Kidney (tissue), 14 donors: ENCODE data around the gene FANCM. TPM values are rescaled to one million over a fixed set of nuclear protein-coding genes. Genes with fewer than 3 reads are reported as not detected.
"Not testable (repeated sequence)": the region's sequence is repeated elsewhere in the genome, so short reads cannot be mapped to it uniquely, and the experiment has no call there.

Experiments used
- DNase-seq, 5 donors: peaks; one replicate each; pipeline ENCODE4 v3.0.0-alpha.2; 2013 to 2020
- FAIRE-seq: peaks from 2 replicates; lab custom pipeline; 2012; peaks lifted over from hg19 to GRCh38; lab: Jason Lieb, UNC
- H3K27ac ChIP-seq, 2 donors: one replicate each; pipeline ENCODE4 v1.7.0; 2013; ENCODE audit warnings: low read depth in 2 of 2, low read length in 2 of 2, inconsistent platforms in 1 of 2
- H3K27me3 ChIP-seq: one replicate; pipeline ENCODE4 v1.7.1; 2013; ENCODE audit warnings: low read length, inconsistent platforms; ENCODE audit not compliant: control insufficient read depth, insufficient read depth
- H3K36me3 ChIP-seq, 3 donors: one replicate each; pipeline versions ENCODE4 v1.7.0 to v1.7.1; 2013; ENCODE audit warnings: low read length in 3 of 3, control low read depth in 1 of 3, inconsistent platforms in 1 of 3; ENCODE audit not compliant: insufficient read depth in 3 of 3, control insufficient read depth in 2 of 3
- H3K4me1 ChIP-seq, 3 donors: one replicate each; pipeline versions ENCODE4 v1.7.0 to v1.7.1; 2013; ENCODE audit warnings: low read length in 3 of 3, inconsistent platforms in 1 of 3, low read depth in 1 of 3; ENCODE audit not compliant: control insufficient read depth in 2 of 3, insufficient read depth in 2 of 3
- H3K4me3 ChIP-seq, 3 donors: one replicate each; pipeline versions ENCODE4 v1.7.0 to v1.8.1; 2013; ENCODE audit warnings: low read length in 3 of 3, control low read depth in 1 of 3, inconsistent platforms in 1 of 3
- H3K9ac ChIP-seq, 3 donors: one replicate each; pipeline versions ENCODE4 v1.7.0 to v1.7.1; 2013; ENCODE audit warnings: low read length in 3 of 3, control low read depth in 1 of 3, inconsistent platforms in 1 of 3
- H3K9me3 ChIP-seq, 3 donors: one replicate each; pipeline versions ENCODE4 v1.7.0 to v1.7.1; 2013; ENCODE audit warnings: low read length in 3 of 3, control low read depth in 1 of 3, inconsistent platforms in 1 of 3; ENCODE audit not compliant: control insufficient read depth in 2 of 3, insufficient read depth in 1 of 3
- intact Hi-C: fragments of 100-400 bp; cut with DNase I; formaldehyde crosslinking; loops from one replicate; pipeline ENCODE4 v1.11.1; 2022
- polyA plus RNA-seq: library from polyadenylated mRNA; stranded (reverse); fragments of 350-450 nt; fragmentation: Illumina TruSeq; extraction: RNeasy Lipid Tissue Mini Kit (QIAGEN cat#74804); gene quantifications from one replicate; pipeline ENCODE4 v1.2.3, GENCODE V29; 2014; ENCODE audit warnings: low read depth, low replicate concordance; ENCODE audit not compliant: insufficient read depth
- total RNA-seq: library from RNA; stranded (reverse); fragmentation: NEBNext Ultra II Directional; extraction: Animal tissue kit (Norgen Biotek cat#: 25700); gene quantifications from one replicate; pipeline ENCODE4 v1.2.1, GENCODE V29; 2021
- TF ChIP-seq, protein P1 (sequence below): IDR thresholded peaks from 3 replicates; pipeline ENCODE4 v1.5.1; 2012; ENCODE audit warnings: mild to moderate bottlenecking, moderate library complexity, borderline replicate concordance; ENCODE audit not compliant: insufficient read depth; ENCODE audit errors: extremely low read depth
- donor health status: control.
- donor health status: control.
- donor health status: control.
- donor health status: control.
- donor health status: control.
- donor health status: DM: yes; HTN: yes; CAD: no.
- donor health status: Normal renal cell carcinoma (clear cell type).

Gene FANCM
- total and polyA plus RNA-seq, 2 donors from 2014 or later: 2.6 to 6.4 TPM

DNA sequence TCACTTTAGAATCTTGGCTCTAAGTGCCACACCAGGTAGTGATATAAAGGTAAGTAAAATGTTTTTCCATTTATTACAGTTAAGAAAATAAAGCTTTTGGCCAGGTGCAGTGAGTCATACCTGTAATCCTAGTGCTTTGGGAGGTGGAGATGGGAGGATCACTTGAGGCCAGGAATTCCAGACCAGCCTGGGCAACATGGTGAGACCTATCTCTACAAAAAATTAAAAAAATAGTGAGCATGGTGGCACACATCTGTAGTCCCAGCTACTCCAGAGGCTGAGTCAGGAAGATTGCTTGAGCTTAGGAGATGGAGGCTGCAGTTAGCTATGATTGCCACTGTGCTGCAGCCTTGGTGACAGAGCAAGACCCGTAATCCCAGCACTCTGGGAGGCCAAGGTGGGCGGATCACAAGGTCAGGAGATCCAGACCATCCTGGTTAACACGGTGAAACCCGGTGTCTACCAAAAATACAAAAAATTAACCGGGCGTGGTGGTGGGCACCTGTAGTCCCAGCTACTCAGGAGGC, 5.0 kb downstream of the FANCM start:
- TF ChIP-seq, protein P1, sequence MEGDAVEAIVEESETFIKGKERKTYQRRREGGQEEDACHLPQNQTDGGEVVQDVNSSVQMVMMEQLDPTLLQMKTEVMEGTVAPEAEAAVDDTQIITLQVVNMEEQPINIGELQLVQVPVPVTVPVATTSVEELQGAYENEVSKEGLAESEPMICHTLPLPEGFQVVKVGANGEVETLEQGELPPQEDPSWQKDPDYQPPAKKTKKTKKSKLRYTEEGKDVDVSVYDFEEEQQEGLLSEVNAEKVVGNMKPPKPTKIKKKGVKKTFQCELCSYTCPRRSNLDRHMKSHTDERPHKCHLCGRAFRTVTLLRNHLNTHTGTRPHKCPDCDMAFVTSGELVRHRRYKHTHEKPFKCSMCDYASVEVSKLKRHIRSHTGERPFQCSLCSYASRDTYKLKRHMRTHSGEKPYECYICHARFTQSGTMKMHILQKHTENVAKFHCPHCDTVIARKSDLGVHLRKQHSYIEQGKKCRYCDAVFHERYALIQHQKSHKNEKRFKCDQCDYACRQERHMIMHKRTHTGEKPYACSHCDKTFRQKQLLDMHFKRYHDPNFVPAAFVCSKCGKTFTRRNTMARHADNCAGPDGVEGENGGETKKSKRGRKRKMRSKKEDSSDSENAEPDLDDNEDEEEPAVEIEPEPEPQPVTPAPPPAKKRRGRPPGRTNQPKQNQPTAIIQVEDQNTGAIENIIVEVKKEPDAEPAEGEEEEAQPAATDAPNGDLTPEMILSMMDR: no peak
- DNase-seq (no peak), FAIRE-seq (no peak)
- no peak overlapping the region for H3K27ac ChIP-seq
- no peaks in the 10 kb centered on the region for H3K36me3 ChIP-seq
- intact Hi-C loops: no loop called here
- H3K4me3 ChIP-seq: no peak overlapping the region
- no peaks in the 10 kb centered on the region for H3K27me3 ChIP-seq
- peaks cover 4 to 14% (median 6%) of the 10 kb centered on the region in 3 donors for H3K4me1 ChIP-seq
- H3K9me3 ChIP-seq: no peaks in the 10 kb centered on the region
- no peak overlapping the region for H3K9ac ChIP-seq

DNA sequence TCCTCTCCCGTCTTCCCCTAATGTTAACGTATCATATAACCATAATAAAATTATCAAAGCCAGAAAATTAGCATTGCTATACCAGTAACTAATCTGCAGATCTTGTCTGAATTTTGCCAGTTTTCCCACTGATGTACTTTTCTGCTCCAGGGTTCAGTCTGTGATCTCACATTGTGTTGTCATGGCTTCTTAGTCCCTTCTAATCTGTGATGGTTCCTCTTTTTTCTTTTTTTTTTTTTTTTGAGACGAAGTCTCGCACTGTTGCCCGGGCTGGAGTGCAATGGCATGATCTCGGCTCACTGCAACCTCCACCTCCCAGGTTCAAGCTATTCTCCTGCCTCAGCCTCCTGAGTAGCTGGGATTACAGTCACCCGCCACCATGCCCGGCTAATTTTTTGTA, 6.4 kb downstream of the FANCM start:
- intact Hi-C loops, H3K27me3 ChIP-seq, H3K9me3 ChIP-seq, H3K4me1 ChIP-seq, H3K9ac ChIP-seq, H3K36me3 ChIP-seq, H3K27ac ChIP-seq, H3K4me3 ChIP-seq, DNase-seq, FAIRE-seq: not testable (repeated sequence)

DNA sequence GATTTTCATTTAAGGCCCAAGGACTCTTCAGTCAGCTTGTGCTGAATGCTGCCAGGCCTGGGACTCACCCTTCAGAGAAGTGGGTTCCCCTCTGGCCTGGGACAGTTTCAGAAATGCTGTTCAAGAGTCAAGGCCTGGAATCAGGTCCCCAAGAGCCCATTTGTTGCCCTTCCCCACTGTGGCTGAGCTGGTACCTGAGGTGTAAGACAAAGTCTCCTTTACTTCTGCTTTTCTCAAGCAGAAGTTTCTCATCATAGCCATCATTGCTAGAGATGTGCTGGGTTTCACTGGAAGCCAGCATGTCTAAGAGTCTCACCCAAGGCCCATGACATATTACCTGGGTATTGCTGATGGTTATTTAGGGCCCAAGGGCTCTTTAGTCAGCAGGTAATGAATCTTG, 8.9 kb downstream of the FANCM start:
- no peak overlapping the region for H3K9ac ChIP-seq
- no peaks in the 10 kb centered on the region for H3K9me3 ChIP-seq
- no peak overlapping the region for H3K4me3 ChIP-seq
- H3K27me3 ChIP-seq: no peaks in the 10 kb centered on the region
- no peaks in the 10 kb centered on the region for H3K4me1 ChIP-seq
- FAIRE-seq (no peak), DNase-seq (no peak)
- intact Hi-C loops: no loop called here
- TF ChIP-seq, protein P1: no peak
- H3K36me3 ChIP-seq: no peaks in the 10 kb centered on the region
- H3K27ac ChIP-seq: no peak overlapping the region

DNA sequence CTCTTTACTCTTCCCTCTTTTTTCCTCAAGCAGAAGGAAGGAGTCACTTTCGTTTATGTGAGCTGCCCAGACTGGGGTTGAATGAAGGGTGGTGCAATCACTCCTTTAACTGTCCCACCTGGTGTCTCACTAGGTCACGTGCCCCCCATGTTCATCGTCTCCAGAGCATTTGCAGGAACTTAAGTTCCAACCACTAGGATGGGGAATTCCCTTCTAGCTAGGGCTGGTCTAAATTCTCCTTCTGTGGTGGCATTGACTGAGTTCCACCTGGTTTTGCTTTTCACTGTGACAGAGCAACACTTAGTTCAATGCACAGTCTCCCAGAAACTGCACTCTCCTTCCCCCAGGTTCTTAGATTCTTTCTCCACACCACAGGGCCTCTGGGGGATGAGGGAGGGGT, 9.5 kb downstream of the FANCM start:
- Histone ChIP-seq H3K4me1 (no peaks in the 10 kb centered on the region), H3K27me3 (no peaks in the 10 kb centered on the region), H3K27ac (no peak overlapping the region), H3K4me3 (no peak overlapping the region), H3K9me3 (no peaks in the 10 kb centered on the region), H3K36me3 (no peaks in the 10 kb centered on the region), H3K9ac (no peak overlapping the region)
- intact Hi-C loops: no loop called here
- no peak for DNase-seq
- no peak for FAIRE-seq
- TF ChIP-seq, protein P1: no peak
